Central memory CD4-positive, alpha-beta T cell (primary cell): ENCODE data around the gene LYST.
"Not testable (repeated sequence)": the region's sequence is repeated elsewhere in the genome, so short reads cannot be mapped to it uniquely, and the experiment has no call there.

Experiments used
- DNase-seq: peaks from one replicate; pipeline ENCODE4 v3.0.0; 2022
- total RNA-seq, 3 experiments: gene quantifications; one replicate each; lab custom pipeline; 2026; lab: John Stamatoyannopoulos, UW

The LYST gene
- total RNA-seq = 93.9 to 102 (median 95.5) reads per million in 3 experiments

- DNase-seq = peak; percentile 54
These were observed at the start of gene LYST for GRCh38 chr1:235866205-235866912. TSS of gene LYST (minus strand) at chr1:235866906. CDS start at chr1:235830417, 36,489 bp downstream.

GRCh38 chr1:235915489-235915888 lies 48.8 kb upstream of the LYST start:
- not testable (repeated sequence) for DNase-seq

- DNase-seq = no peak
These were observed 46.6 kb upstream of the LYST start for GRCh38 chr1:235913311-235913710.

GRCh38 chr1:235911876-235912275 lies 45.2 kb upstream of the LYST start:
- DNase-seq = no peak

GRCh38 chr1:235911300-235911662 lies 44.6 kb upstream of the LYST start:
- no peak for DNase-seq

GRCh38 chr1:235910357-235911299 lies 43.9 kb upstream of the LYST start:
- DNase-seq = no peak

GRCh38 chr1:235908742-235909520 lies 42.2 kb upstream of the LYST start:
- no peak for DNase-seq

- DNase-seq = no peak
These were observed 41.2 kb upstream of the LYST start for GRCh38 chr1:235907897-235908240.

GRCh38 chr1:235907187-235907896 lies 40.6 kb upstream of the LYST start:
- DNase-seq = no peak

- DNase-seq = no peak
These were observed 39.7 kb upstream of the LYST start for GRCh38 chr1:235906436-235906835.

GRCh38 chr1:235903809-235904208 lies 37.1 kb upstream of the LYST start:
- DNase-seq = not testable (repeated sequence)

GRCh38 chr1:235902677-235903542 lies 36.2 kb upstream of the LYST start:
- DNase-seq = no peak

- no peak for DNase-seq
These were observed 34.8 kb upstream of the LYST start for GRCh38 chr1:235901461-235901860.

- DNase-seq = no peak
These were observed 31.4 kb upstream of the LYST start for GRCh38 chr1:235898126-235898525.

GRCh38 chr1:235893840-235894239 lies 27.1 kb upstream of the LYST start:
- no peak for DNase-seq

- no peak for DNase-seq
These were observed 26.2 kb upstream of the LYST start for GRCh38 chr1:235892734-235893413.

- DNase-seq = no peak
These were observed 25.5 kb upstream of the LYST start for GRCh38 chr1:235892202-235892601.

GRCh38 chr1:235888119-235888643 lies 21.5 kb upstream of the LYST start:
- DNase-seq = peak; percentile 42

- no peak for DNase-seq
These were observed 21.0 kb upstream of the LYST start for GRCh38 chr1:235887676-235888075.

- DNase-seq = no peak
These were observed 19.1 kb upstream of the LYST start for GRCh38 chr1:235885655-235886262.
